ENCODE data around the gene PPP1R7. TPM values are rescaled to one million over a fixed set of nuclear protein-coding genes. Genes with fewer than 3 reads are reported as not detected.

Gene PPP1R7
- total RNA-seq, 2 donors from 2014 or later = 54.8 to 109 TPM

- H3K27ac Mint-ChIP-seq = peak overlapping the region in 1 of 2 donors; percentile 21
- no peak for ATAC-seq
- H3K4me1 Mint-ChIP-seq (ENCODE audit: low read depth in 2 of 2) = peaks cover 31 to 35% of the 10 kb centered on the region in 2 donors
- H3K4me3 Mint-ChIP-seq = no peak overlapping the region
- H3K9me3 Mint-ChIP-seq = no peaks in the 10 kb centered on the region
- no peak for DNase-seq (ENCODE audit: low spot score)
- H3K27me3 Mint-ChIP-seq = no peaks in the 10 kb centered on the region
- peaks cover under 1% of the 10 kb centered on the region for H3K36me3 Mint-ChIP-seq
These were observed 3.3 kb downstream of the PPP1R7 start for GRCh38 chr2:241153616-241154015.

DNA sequence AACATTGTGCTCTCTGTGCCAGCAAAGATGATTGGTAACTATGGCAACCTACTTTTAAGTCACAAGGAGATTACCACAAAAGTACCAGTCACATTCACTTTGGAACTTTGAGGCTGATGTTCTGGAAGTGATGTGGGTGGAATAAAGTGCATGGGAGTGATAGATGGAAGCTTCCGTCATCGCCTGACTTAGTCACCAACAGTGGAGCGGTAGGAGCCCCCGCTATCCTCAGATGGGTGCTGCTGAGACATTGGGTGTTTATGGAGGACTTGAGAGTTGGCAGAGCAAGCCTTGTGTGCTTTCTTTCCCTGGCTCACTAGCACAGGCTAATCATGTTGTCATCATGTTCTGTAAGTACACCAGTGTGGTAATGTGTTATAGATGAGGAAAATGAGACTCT is 4.6 kb downstream of the PPP1R7 start:
- H3K27me3 Mint-ChIP-seq = no peaks in the 10 kb centered on the region
- no peaks in the 10 kb centered on the region for H3K36me3 Mint-ChIP-seq
- no peak for ATAC-seq
- H3K4me3 Mint-ChIP-seq = no peak overlapping the region
- DNase-seq (ENCODE audit: low spot score) = no peak
- H3K27ac Mint-ChIP-seq = no peak overlapping the region
- H3K4me1 Mint-ChIP-seq (ENCODE audit: low read depth in 2 of 2) = peaks cover 27 to 32% of the 10 kb centered on the region in 2 donors
- no peaks in the 10 kb centered on the region for H3K9me3 Mint-ChIP-seq

- H3K27me3 Mint-ChIP-seq = no peaks in the 10 kb centered on the region
- ATAC-seq (no peak), DNase-seq (ENCODE audit: low spot score) (no peak)
- H3K36me3 Mint-ChIP-seq = no peaks in the 10 kb centered on the region
- H3K4me1 Mint-ChIP-seq (ENCODE audit: low read depth in 2 of 2) = peaks cover 20 to 27% of the 10 kb centered on the region in 2 donors
- H3K9me3 Mint-ChIP-seq = no peaks in the 10 kb centered on the region
- peak overlapping the region in 1 of 2 donors; percentile 53 for H3K27ac Mint-ChIP-seq
- H3K4me3 Mint-ChIP-seq = no peak overlapping the region
These were observed 5.7 kb downstream of the PPP1R7 start for GRCh38 chr2:241155936-241156335.

GRCh38 chr2:241156971-241157441 is 6.7 kb downstream of the PPP1R7 start:
- H3K36me3 Mint-ChIP-seq = no peaks in the 10 kb centered on the region
- peaks cover 10 to 16% of the 10 kb centered on the region in 2 donors for H3K4me1 Mint-ChIP-seq (ENCODE audit: low read depth in 2 of 2)
- ATAC-seq = no peak

DNA sequence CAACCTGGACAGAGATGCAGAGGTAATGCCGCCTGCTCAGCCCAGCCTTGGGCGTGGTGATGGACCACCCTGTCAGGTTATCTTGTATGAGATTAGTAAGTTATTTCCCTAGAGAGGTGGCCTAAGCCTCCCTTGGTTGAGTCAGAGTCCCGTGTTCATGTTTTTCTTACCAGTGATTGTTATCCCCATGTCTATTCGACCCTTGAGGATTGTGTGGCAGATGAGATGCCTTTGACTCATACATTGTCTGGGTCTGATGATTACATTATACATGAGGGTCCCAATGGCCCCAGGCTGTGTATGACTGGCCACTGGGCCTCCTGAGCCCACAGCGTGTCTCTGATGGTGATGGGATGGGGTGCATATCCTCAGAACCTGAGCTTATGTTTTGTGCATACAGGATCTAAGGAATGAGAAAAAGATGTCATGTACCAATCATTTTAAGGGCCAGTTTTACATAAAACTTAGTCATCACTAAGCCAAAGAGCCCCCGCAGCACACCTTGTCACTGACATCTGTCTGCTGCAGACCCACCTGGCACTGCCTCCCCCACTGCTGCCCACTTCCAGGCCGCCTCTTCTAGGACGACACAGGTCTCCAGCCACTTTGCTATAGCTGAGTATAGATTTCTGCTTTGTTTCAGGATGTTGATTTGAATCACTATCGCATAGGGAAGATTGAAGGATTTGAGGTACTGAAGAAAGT is 7.7 kb downstream of the PPP1R7 start:
- Mint-ChIP-seq H3K9me3 (no peaks in the 10 kb centered on the region), H3K36me3 (no peaks in the 10 kb centered on the region), H3K4me3 (no peak overlapping the region), H3K27me3 (no peaks in the 10 kb centered on the region), H3K4me1 (ENCODE audit: low read depth in 2 of 2) (peaks cover 6 to 13% of the 10 kb centered on the region in 2 donors), H3K27ac (peak overlapping the region in 1 of 2 donors; percentile 35)
- DNase-seq (ENCODE audit: low spot score) (no peak), ATAC-seq (no peak)

More at GRCh38 chr2:241156971-241157441, 6.7 kb downstream of the PPP1R7 start:
- Mint-ChIP-seq H3K27ac (peak overlapping the region in 1 of 2 donors; percentile 35), H3K27me3 (no peaks in the 10 kb centered on the region), H3K4me3 (no peak overlapping the region), H3K9me3 (no peaks in the 10 kb centered on the region)
- DNase-seq (ENCODE audit: low spot score) = no peak

DNA sequence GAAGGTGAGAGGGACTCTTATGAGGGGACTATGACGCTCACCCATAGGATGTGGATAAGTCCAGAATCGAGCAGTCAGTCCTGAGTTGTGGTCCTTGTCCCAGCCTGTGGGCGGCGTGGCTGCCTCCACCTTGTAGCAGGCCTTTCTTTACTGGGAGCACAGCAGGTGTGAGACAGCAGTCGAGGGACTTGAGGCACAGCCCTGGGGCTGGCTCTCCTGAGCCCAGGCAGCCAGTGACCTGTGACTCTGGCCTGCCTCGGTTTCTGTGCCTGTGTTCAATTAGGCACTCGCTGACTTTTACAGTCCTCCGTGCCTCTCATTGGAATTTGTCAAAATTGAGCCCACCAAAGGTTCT is 8.3 kb downstream of the PPP1R7 start:
- no peaks in the 10 kb centered on the region for H3K27me3 Mint-ChIP-seq
- H3K4me1 Mint-ChIP-seq (ENCODE audit: low read depth in 2 of 2) = peaks cover under 1 to 9% of the 10 kb centered on the region in 2 donors
- DNase-seq (ENCODE audit: low spot score) = no peak
- no peaks in the 10 kb centered on the region for H3K36me3 Mint-ChIP-seq
- no peak overlapping the region for H3K27ac Mint-ChIP-seq
- H3K4me3 Mint-ChIP-seq = no peak overlapping the region
- ATAC-seq = no peak
- H3K9me3 Mint-ChIP-seq = no peaks in the 10 kb centered on the region

DNA sequence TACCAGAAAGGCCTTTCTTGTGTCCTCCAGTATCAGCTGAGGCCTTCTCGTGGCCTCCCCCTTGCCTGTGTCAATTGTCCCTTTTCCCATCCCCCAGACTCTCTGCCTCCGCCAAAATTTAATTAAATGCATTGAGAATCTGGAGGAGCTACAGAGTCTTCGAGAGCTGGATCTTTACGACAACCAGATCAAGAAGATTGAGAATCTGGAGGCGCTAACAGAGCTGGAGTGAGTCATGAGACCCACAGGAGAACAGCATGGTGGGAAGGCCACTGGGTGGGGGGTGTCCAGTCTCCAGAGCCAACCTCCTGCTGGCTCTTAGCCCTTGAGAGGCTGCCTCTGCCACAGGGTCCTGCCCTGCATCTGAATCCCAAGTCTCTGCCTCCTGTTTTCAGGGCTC is 8.8 kb downstream of the PPP1R7 start:
- H3K27ac Mint-ChIP-seq = no peak overlapping the region
- H3K36me3 Mint-ChIP-seq = no peaks in the 10 kb centered on the region
- H3K4me3 Mint-ChIP-seq = no peak overlapping the region
- peaks cover 0 to 8% of the 10 kb centered on the region in 2 donors for H3K4me1 Mint-ChIP-seq (ENCODE audit: low read depth in 2 of 2)
- DNase-seq (ENCODE audit: low spot score) (no peak), ATAC-seq (no peak)
- H3K27me3 Mint-ChIP-seq = no peaks in the 10 kb centered on the region
- no peaks in the 10 kb centered on the region for H3K9me3 Mint-ChIP-seq

- Mint-ChIP-seq H3K27ac (no peak overlapping the region), H3K36me3 (no peaks in the 10 kb centered on the region), H3K27me3 (no peaks in the 10 kb centered on the region), H3K4me1 (ENCODE audit: low read depth in 2 of 2) (peaks cover 0 to 4% of the 10 kb centered on the region in 2 donors), H3K4me3 (no peak overlapping the region), H3K9me3 (no peaks in the 10 kb centered on the region)
- DNase-seq (ENCODE audit: low spot score) (no peak), ATAC-seq (no peak)
These were observed 10.1 kb downstream of the PPP1R7 start for GRCh38 chr2:241160318-241160717.

- H3K36me3 Mint-ChIP-seq = no peaks in the 10 kb centered on the region
- no peak for DNase-seq (ENCODE audit: low spot score)
- H3K4me1 Mint-ChIP-seq (ENCODE audit: low read depth in 2 of 2) = peaks cover 0 to 2% of the 10 kb centered on the region in 2 donors
- H3K27me3 Mint-ChIP-seq = no peaks in the 10 kb centered on the region
- H3K9me3 Mint-ChIP-seq = no peaks in the 10 kb centered on the region
- no peak overlapping the region for H3K4me3 Mint-ChIP-seq
- no peak overlapping the region for H3K27ac Mint-ChIP-seq
- ATAC-seq = no peak
These were observed 11.5 kb downstream of the PPP1R7 start for GRCh38 chr2:241161646-241162281.

GRCh38 chr2:241163601-241164118 is 13.4 kb downstream of the PPP1R7 start:
- no peak overlapping the region for H3K27ac Mint-ChIP-seq

GRCh38 chr2:241168366-241168765 is 18.1 kb downstream of the PPP1R7 start:
- Mint-ChIP-seq H3K9me3 (peaks cover 7% of the 10 kb centered on the region), H3K4me3 (no peak overlapping the region), H3K27me3 (no peaks in the 10 kb centered on the region), H3K27ac (no peak overlapping the region), H3K4me1 (ENCODE audit: low read depth in 2 of 2) (no peaks in the 10 kb centered on the region), H3K36me3 (peaks cover 33% of the 10 kb centered on the region)
- ATAC-seq (peak in 1 of 2 donors; percentile 20), DNase-seq (ENCODE audit: low spot score) (no peak)

More at GRCh38 chr2:241163601-241164118, 13.4 kb downstream of the PPP1R7 start:
- H3K27me3 Mint-ChIP-seq = no peaks in the 10 kb centered on the region
- peaks cover 6% of the 10 kb centered on the region for H3K36me3 Mint-ChIP-seq
- H3K9me3 Mint-ChIP-seq = no peaks in the 10 kb centered on the region
- no peaks in the 10 kb centered on the region for H3K4me1 Mint-ChIP-seq (ENCODE audit: low read depth in 2 of 2)
- no peak overlapping the region for H3K4me3 Mint-ChIP-seq
- DNase-seq (ENCODE audit: low spot score) = no peak
- no peak for ATAC-seq

- H3K4me1 Mint-ChIP-seq (ENCODE audit: low read depth in 2 of 2) = no peaks in the 10 kb centered on the region
- H3K36me3 Mint-ChIP-seq = peaks cover 40% of the 10 kb centered on the region
- H3K4me3 Mint-ChIP-seq = no peak overlapping the region
- no peaks in the 10 kb centered on the region for H3K27me3 Mint-ChIP-seq
- no peak overlapping the region for H3K27ac Mint-ChIP-seq
- no peak for DNase-seq (ENCODE audit: low spot score)
- ATAC-seq = no peak
- peaks cover 7% of the 10 kb centered on the region for H3K9me3 Mint-ChIP-seq
These were observed 23.3 kb downstream of the PPP1R7 start for GRCh38 chr2:241173557-241173956.

DNA sequence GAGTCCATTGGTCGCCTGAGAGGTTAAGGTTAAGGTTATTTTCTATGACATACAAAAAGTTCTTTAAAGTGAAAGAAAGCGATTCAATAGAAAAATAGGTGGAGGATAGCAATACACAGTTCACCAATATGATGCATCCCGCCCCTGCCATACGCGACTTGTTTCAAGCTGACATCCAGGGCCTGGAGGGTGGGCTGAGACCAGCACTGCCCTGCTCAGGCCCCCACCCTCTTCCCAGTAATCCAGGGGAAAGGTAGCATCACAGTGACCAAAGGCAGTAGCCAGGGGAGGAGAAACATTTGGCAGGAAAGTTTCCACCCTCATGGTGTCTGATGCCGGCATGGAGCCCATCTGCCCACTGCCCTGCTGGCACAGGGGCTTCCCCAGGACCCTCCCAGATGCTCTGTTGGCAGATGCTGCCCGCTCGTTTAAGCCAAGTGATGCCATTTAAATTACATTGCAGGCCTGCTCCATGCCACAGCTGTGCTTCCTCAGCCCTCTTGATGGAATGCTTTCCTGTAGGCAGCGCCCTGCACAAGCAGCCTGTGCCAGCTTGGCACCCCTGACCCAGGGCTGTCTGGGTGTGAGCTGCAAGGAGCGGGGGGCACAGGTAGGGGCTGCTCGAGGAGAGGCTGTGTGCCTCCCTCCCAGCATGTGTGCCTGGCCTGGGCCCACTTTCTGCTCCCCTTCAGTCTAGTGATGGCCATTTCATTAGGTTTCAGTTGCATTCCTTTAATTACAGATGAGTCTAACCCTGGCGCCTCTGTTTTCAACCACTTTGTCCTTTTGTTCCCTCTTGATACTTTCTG is 27.5 kb downstream of the PPP1R7 start:
- no peaks in the 10 kb centered on the region for H3K27me3 Mint-ChIP-seq
- DNase-seq (ENCODE audit: low spot score) (no peak), ATAC-seq (no peak)
- no peaks in the 10 kb centered on the region for H3K9me3 Mint-ChIP-seq
- H3K4me1 Mint-ChIP-seq (ENCODE audit: low read depth in 2 of 2) = peaks cover 0 to 5% of the 10 kb centered on the region in 2 donors
- H3K4me3 Mint-ChIP-seq = no peak overlapping the region
- H3K36me3 Mint-ChIP-seq = peaks cover 26% of the 10 kb centered on the region
- H3K27ac Mint-ChIP-seq = no peak overlapping the region

Data from natural killer cell treated with Interleukin-12 subunit alpha and Interleukin-12 subunit beta and Interleukin-15 and Interleukin-18, amount 100 ng/mL, for 72 hours (primary cell).